PC-3 (cell line): ENCODE measurements around the gene LSR. TPM values are rescaled to one million over a fixed set of nuclear protein-coding genes. Genes with fewer than 3 reads are reported as not detected.

ENCODE experiments used
- ATAC-seq: fragments of 200-7000 bp; cut with Tn5 transposase; 2 replicates; pipeline ENCODE4 v1.9.1; 2020; ENCODE audit warnings: mild to moderate bottlenecking, moderate library complexity
- BruUV-seq: library from RNA; stranded (reverse); fragments of 400-500 nt; replicated peaks from 2 replicates; lab custom pipeline; 2021; lab: Mats Ljungman, UMichigan
- CTCF ChIA-PET: fragments of 300-600 bp; sonication (Branson Sonifier 250); formaldehyde crosslinking; loops from one replicate; lab custom pipeline; 2022; ENCODE audit warnings: antibody characterized with exemption; lab: Charles Lee
- POLR2A ChIA-PET: fragments of 300-600 bp; sonication (Branson Sonifier 250); formaldehyde crosslinking; loops from one replicate; lab custom pipeline; 2022; ENCODE audit warnings: antibody characterized with exemption; ENCODE audit not compliant: unreplicated experiment; lab: Charles Lee
- DNase-seq: peaks from one replicate; pipeline ENCODE4 v3.0.0-alpha.2; 2015
- H2AFZ ChIP-seq: fragments of 300-600 bp; sonication (generic); 2 replicates; pipeline ENCODE4 v1.6.0; 2016; ENCODE audit warnings: antibody characterized with exemption, low read length
- H3F3A ChIP-seq: fragments of 300-600 bp; sonication (generic); one replicate; pipeline ENCODE4 v1.6.0; 2017; ENCODE audit warnings: antibody characterized with exemption, low read length, control low read depth, mild to moderate bottlenecking; ENCODE audit not compliant: unreplicated experiment
- H3K27ac ChIP-seq: fragments of 300-600 bp; sonication (generic); 2 replicates; pipeline ENCODE4 v1.5.1; 2016; ENCODE audit warnings: mild to moderate bottlenecking, low read length
- H3K27me3 ChIP-seq: fragments of 300-600 bp; sonication (generic); 2 replicates; pipeline ENCODE4 v1.6.1; 2016; ENCODE audit warnings: low read length, mixed read lengths
- H3K36me3 ChIP-seq: fragments of 300-600 bp; sonication (generic); 2 replicates; pipeline ENCODE4 v1.6.1; 2016; ENCODE audit warnings: low read depth, mixed run types, low read length, mixed read lengths
- H3K4me1 ChIP-seq: fragments of 300-600 bp; sonication (generic); 2 replicates; pipeline ENCODE4 v1.5.1; 2016; ENCODE audit warnings: low read length; ENCODE audit not compliant: insufficient read depth
- H3K4me2 ChIP-seq: fragments of 300-600 bp; sonication (generic); 2 replicates; pipeline ENCODE4 v1.6.0; 2016; ENCODE audit warnings: low read length
- H3K4me3 ChIP-seq: fragments of 300-600 bp; sonication (generic); 2 replicates; pipeline ENCODE4 v1.5.1; 2016; ENCODE audit warnings: mild to moderate bottlenecking, low read length, mixed read lengths
- H3K79me2 ChIP-seq: fragments of 300-600 bp; sonication (generic); 2 replicates; pipeline ENCODE4 v1.6.1; 2017; ENCODE audit warnings: low read length, mixed read lengths
- H3K9ac ChIP-seq: fragments of 300-600 bp; sonication (generic); 2 replicates; pipeline ENCODE4 v1.6.0; 2016; ENCODE audit warnings: mild to moderate bottlenecking, low read length
- H3K9me2 ChIP-seq: fragments of 300-600 bp; sonication (generic); replicated peaks from 2 replicates; pipeline ENCODE4 v1.6.1; 2016; ENCODE audit warnings: mixed run types, low read length, mixed read lengths
- H3K9me3 ChIP-seq: fragments of 300-600 bp; sonication (generic); 2 replicates; pipeline ENCODE4 v1.6.1; 2016; ENCODE audit warnings: low read length, mixed read lengths
- H4K20me1 ChIP-seq: fragments of 300-600 bp; sonication (generic); 2 replicates; pipeline ENCODE4 v1.6.1; 2016; ENCODE audit warnings: low read length, mixed read lengths
- EZH2 ChIP-seq: fragments of 300-600 bp; sonication (generic); IDR thresholded peaks from one replicate; pipeline ENCODE4 v1.6.1; 2017; ENCODE audit warnings: antibody characterized with exemption, mild to moderate bottlenecking, low read length; ENCODE audit not compliant: unreplicated experiment
- EZH2phosphoT487 ChIP-seq: fragments of 300-600 bp; sonication (generic); IDR thresholded peaks from 2 replicates; pipeline ENCODE4 v1.6.1; 2018; ENCODE audit warnings: mild to moderate bottlenecking, antibody characterized with exemption, low read length, borderline replicate concordance
- intact Hi-C: fragments of 100-400 bp; cut with micrococcal nuclease; formaldehyde crosslinking; loops from 2 replicates; pipeline ENCODE4 v1.9.0; 2023
- total RNA-seq: library from RNA; depleted of rRNA; stranded (reverse); fragments of >200 nt; gene quantifications from 2 replicates; pipeline ENCODE4 v1.2.3, GENCODE V29; 2014
- TF ChIP-seq, protein P1 (sequence below): fragments of 300-600 bp; sonication (generic); conservative IDR thresholded peaks from 2 replicates; pipeline ENCODE4 v1.5.1; 2017; ENCODE audit warnings: antibody characterized with exemption, low read depth, mild to moderate bottlenecking, low read length

The LSR gene
- total RNA-seq, 1 experiment from 2014 or later, result 91.0 TPM

DNA sequence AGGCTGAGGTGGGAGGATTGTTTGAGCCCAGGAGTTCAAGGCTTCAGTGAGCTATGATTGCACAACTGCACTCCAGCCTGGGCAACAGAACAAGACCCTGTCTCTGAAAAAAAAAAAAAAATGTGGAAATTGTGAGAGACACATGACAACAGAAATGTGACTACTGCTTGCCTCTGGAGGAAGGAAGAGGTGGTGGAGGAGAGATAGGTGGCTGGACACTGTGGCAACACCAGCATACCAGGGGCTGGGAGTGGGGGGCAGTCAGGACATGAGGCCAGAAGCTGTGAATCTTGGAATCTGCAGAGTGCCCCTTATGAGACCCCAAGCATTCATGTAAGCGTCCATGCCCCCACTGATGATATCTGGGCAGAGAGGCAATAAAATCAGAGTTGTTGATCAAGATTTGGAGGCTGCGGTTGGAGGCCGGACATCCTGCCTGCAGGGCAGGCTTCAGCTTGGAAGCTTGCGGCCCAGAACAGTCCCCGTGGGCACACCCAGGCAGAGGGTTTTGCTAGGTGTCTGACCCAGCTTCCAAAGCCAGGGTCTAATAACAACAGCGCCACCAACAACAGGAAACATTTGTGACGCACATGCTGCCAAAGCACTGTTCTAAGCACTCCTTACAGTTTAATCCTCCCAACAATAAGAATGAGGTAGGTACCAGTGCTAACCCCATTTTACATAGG lies 37.1 kb upstream of the LSR start:
- no peaks in the 10 kb centered on the region for H4K20me1 ChIP-seq
- ChIA-PET POLR2A (no interaction called here), CTCF (no interaction called here)
- H3K4me1 ChIP-seq, result peaks cover 11% of the 10 kb centered on the region
- BruUV-seq, result no TSS peak
- no peaks in the 10 kb centered on the region for H3K36me3 ChIP-seq
- H3K4me2 ChIP-seq, result no peak overlapping the region
- intact Hi-C loops, result no loop called here
- H2AFZ ChIP-seq, result no peak overlapping the region
- H3F3A ChIP-seq, result no peaks in the 10 kb centered on the region
- H3K27me3 ChIP-seq, result no peaks in the 10 kb centered on the region
- H3K9me3 ChIP-seq, result no peaks in the 10 kb centered on the region
- H3K79me2 ChIP-seq, result no peaks in the 10 kb centered on the region
- ATAC-seq (no peak), DNase-seq (no peak)
- H3K27ac ChIP-seq, result no peak overlapping the region
- no peak overlapping the region for H3K9ac ChIP-seq
- H3K9me2 ChIP-seq, result no peaks in the 10 kb centered on the region
- H3K4me3 ChIP-seq, result no peak overlapping the region
- TF ChIP-seq EZH2, result no peak
- TF ChIP-seq, protein P1, sequence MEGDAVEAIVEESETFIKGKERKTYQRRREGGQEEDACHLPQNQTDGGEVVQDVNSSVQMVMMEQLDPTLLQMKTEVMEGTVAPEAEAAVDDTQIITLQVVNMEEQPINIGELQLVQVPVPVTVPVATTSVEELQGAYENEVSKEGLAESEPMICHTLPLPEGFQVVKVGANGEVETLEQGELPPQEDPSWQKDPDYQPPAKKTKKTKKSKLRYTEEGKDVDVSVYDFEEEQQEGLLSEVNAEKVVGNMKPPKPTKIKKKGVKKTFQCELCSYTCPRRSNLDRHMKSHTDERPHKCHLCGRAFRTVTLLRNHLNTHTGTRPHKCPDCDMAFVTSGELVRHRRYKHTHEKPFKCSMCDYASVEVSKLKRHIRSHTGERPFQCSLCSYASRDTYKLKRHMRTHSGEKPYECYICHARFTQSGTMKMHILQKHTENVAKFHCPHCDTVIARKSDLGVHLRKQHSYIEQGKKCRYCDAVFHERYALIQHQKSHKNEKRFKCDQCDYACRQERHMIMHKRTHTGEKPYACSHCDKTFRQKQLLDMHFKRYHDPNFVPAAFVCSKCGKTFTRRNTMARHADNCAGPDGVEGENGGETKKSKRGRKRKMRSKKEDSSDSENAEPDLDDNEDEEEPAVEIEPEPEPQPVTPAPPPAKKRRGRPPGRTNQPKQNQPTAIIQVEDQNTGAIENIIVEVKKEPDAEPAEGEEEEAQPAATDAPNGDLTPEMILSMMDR, result no peak
- no peak for TF ChIP-seq EZH2phosphoT487

DNA sequence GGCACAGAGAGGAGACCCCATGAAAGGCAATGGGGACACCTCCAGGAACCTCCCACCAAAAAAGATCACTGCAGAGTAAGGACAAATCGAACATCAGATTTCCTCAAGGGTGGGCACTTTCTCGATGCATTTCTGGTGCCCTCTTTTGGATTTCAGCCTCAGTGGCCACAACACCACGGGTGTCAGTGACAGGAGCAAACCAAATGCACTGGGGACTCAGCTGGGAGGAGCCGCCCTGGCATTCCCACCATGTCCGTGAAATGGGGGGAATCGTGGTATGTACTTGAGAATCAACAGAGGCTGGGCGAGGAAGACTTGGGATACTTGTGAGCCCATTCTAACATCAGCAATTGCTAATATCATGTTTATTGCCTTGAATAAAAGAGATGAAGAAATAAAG lies 36.6 kb upstream of the LSR start:
- H3K4me2 ChIP-seq, result no peak overlapping the region
- H3K4me3 ChIP-seq, result no peak overlapping the region
- H3K9me3 ChIP-seq, result no peaks in the 10 kb centered on the region
- BruUV-seq, result no TSS peak
- no peaks in the 10 kb centered on the region for H4K20me1 ChIP-seq
- intact Hi-C loops, result no loop called here
- no peaks in the 10 kb centered on the region for H3K9me2 ChIP-seq
- H3K9ac ChIP-seq, result no peak overlapping the region
- no peaks in the 10 kb centered on the region for H3K36me3 ChIP-seq
- no peaks in the 10 kb centered on the region for H3K79me2 ChIP-seq
- CTCF ChIA-PET, result no interaction called here
- H3K27ac ChIP-seq, result no peak overlapping the region
- no peaks in the 10 kb centered on the region for H3K27me3 ChIP-seq
- ATAC-seq (no peak), DNase-seq (no peak)
- no peaks in the 10 kb centered on the region for H3F3A ChIP-seq
- POLR2A ChIA-PET, result no interaction called here
- TF ChIP-seq EZH2phosphoT487 (no peak), EZH2 (no peak)
- TF ChIP-seq, protein P1, result no peak
- H3K4me1 ChIP-seq, result peaks cover 11% of the 10 kb centered on the region
- H2AFZ ChIP-seq, result no peak overlapping the region

DNA sequence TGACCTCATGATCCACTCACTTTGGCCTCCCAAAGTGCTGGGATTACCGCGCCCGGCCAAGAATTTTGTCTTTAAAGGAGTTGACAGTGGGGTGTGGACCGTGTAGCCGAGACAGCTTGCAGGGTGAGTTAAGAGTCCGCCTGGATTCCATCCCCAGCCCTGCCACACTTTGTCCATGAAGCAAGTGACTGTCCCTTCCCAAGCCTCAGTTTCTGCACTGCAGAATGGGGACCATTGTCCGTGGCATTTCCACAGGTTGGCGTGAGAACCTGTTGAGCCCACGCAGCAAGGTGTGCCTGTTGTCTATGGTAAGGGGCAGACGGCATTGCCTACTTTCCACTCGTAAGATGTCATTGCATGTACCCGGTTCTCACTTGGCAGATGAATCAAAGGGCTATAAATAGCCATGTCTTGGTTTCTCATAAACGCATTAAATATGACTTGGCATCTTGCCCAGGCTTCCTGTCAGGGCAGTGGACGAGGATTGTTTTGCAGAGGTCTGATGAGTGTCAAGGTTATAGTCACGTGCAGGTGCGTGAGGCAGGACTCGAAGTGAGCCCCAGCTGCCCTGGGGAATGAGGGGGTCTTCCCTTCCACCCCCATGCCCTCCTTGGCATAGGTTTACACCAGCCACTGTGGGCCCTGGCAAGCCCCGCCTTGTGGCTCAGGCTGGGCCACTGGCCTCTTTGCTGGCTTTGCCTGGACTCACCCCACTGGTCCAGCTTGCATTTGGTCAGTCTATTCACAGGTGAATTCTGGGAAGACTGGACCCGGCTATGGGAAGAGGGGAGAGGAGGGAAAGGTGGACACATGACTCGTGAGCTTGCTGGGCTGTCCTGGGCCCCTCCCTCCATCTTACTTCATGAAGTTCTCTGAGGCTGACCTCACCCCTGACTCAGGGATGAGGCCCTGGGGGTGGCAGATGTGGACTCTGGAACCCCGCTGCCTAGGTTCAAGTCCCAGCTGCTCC lies 34.9 kb upstream of the LSR start:
- POLR2A ChIA-PET, result no interaction called here
- no TSS peak for BruUV-seq
- Histone ChIP-seq H4K20me1 (no peaks in the 10 kb centered on the region), H3K4me3 (no peak overlapping the region), H3K9me2 (no peaks in the 10 kb centered on the region), H3K9me3 (no peaks in the 10 kb centered on the region), H3K36me3 (no peaks in the 10 kb centered on the region), H3F3A (no peaks in the 10 kb centered on the region), H3K4me2 (peak overlapping the region; percentile 79), H3K4me1 (peaks cover 11% of the 10 kb centered on the region), H3K27ac (peak overlapping the region; percentile 34), H3K79me2 (no peaks in the 10 kb centered on the region), H2AFZ (peak overlapping the region; percentile 43), H3K9ac (no peak overlapping the region), H3K27me3 (no peaks in the 10 kb centered on the region)
- DNase-seq (peak; percentile 92), ATAC-seq (peak; percentile 92)
- intact Hi-C loops, result no loop called here
- CTCF ChIA-PET, result no interaction called here
- no peak for TF ChIP-seq EZH2phosphoT487
- TF ChIP-seq, protein P1, result no peak
- TF ChIP-seq EZH2, result no peak
